Stimulated activated CD8-positive, alpha-beta memory T cell treated with anti-CD3 and anti-CD28 coated beads, Interleukin-7, amount 100 ng/mL, for 24 hours (primary cell): ENCODE data around the gene RBPJL.
"Not testable (repeated sequence)": the region's sequence is repeated elsewhere in the genome, so short reads cannot be mapped to it uniquely, and the experiment has no call there.

Experiments
- DNase-seq: peaks from one replicate; pipeline ENCODE4 v3.0.0-alpha.2; 2020; ENCODE audit warnings: low read depth

Gene RBPJL

DNA sequence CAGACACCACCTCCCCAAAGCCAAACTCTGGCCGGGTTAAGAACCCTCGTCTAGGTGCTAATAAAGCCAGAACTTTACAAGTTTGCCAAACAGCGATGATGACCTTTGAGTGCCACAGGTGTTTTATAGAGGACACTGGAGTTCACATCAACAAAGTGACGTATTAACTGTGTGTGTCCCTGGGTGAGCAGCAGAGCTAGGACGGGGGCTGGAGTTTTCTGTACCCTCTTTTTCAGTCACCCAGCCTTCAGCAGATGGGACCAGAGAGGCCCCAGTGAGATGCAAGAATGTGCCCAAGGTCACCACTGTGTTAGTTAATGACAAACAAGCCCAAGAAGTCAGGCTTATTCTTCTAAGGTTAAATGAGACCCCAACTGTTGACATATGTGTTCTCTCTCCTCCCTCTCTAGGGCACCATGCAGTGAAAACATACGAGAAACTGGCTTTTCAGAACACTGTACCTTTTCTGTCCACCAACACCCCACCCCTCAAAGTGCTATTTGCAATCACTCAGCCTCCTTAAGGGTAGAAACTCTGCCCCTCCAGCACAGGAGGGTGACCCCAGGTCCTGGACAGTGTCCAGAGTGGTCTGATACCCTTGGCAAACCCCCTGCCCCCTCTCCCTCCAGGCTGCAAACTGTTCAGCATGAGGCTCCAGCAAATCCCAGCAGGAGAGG lies 36.4 kb downstream of the RBPJL start:
- DNase-seq, result no peak

DNA sequence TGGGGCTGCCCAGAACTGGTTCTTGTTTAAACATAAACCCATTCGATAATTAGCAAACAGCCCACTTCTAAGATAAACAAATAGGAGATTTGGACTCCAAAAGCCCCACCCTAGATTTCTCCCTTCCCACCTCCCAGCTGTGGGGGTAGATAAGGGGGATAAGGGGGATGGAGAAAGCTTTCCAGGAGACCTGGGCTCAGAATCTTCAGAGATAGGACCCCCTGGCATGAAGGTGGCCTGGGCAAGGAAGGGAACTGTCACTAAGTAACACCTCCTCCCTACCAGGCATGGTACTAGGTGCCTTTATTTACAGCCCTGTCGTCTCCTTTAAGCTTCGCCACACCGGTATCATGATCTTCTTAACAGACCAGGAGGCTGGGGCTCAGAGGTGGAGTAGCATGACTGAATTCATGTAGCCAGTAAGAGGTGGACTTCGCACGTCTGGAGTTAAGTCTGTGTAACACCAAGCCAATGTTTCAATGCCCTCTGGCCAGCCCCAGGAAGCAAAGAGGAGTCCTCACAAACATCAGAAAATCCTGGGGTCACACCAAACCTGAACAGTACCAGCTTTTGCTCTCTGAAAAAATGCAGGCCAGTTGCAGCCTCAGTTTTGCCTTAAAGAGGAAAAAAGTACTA lies 37.0 kb downstream of the RBPJL start:
- no peak for DNase-seq

DNA sequence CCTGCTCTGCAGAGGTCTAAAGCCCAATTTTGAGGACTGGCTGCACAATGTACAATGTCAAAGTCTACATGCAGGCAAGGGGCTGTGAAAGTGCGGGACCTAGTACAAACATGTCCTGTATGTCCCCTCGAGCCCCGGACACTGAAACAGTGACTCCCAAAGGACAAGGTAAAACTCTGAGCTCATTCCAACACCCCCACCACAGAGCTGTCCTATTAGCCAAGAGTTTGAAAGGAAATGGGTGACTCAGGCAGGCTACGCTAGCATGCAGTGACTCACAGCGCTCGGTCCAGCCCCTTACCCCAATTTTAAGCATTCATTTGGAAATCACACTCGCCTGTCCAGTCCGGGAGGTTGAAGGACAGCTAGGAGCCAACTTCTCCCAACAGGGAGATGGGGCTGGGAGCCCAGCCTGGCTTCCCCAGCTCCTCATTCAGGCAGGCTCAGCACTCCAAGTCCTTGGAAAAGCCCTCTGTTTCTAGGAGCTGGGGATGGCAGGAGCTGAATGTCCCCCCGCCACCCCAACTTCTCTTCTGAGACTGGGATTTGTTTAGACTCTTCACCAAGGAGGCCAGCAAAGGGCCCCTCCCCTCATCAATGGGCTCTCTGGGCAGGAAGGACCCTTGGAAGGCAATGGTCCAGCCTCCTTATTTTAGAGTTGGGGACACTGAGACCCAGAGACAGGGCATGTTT lies 37.7 kb downstream of the RBPJL start:
- no peak for DNase-seq

DNA sequence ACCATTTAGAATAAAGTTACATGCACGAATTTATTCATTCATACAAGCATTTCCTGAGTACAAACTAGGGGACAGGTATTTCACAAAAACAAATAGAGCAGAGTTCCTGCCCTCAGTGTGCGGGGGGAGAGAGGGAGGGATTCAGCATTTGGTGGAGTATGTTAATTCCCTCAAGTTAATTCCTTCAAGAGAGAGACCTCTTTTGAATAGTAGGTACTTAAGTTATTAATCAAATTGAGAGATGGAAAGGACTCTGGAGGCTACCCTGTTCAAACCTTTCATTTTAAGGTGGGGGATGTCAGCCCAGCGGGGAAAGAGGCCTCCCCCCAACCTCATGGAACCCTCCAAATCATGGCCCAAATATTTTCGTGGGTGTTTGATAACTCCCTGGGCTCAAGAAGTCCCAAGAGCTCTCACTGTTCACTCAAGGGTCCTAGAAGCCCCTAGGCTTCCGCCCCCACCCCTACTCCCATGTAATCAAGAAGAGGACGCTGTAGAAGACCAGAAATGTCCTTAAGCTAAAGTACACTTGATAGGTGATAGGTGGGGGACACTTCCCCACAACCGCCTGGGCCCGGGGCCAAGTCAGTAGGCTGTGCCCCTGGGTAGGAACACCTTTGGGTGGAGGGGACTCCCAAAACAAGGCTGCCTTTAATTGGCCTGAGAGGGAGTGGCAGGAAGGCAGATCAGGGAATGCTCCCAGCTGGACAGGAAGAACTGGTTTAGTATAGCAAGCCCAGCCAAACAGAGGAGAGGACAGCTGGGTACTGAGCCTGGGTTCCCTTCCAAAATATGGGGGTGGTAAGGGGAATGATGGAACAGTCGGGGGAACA lies 38.7 kb downstream of the RBPJL start:
- no peak for DNase-seq

DNA sequence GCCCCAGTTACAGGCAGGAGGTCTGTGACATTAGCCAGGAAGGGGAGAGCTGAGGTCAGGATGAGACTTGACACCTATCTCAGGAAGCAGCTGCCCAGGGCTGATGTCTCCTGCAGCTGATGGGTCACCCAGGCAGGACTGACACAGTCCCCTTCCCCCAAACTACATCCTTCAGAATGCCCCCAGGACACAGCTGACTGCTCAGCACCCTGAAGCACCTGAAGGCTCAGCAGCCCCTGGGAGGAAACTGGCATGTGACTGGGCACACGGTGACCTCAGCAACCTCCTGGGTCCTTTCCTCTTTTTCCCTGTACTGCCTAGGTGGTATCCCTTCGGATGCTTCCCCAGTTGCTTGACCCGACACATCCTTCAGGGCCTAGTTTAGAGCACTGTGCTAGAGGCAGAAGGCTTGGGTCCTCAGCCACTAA lies 39.7 kb downstream of the RBPJL start:
- DNase-seq, result no peak

DNA sequence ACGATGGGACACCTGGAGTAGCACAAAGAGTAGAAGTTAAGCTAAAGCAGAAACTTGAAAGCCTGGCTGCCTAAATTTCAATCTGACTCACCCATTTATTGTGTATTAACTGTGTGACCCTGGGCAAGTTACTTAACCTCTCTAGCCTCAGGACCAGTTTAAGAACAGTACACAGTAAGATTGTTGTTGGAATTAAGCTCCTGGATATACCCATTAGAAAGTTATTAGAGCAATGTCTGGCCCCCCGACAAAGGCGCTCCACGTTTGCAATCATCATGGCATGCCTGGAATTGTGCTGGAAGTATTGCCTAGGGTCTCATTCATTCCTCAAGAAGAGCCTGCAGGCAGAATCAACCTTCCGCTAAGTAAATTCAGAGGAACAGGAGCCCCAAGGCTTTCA lies 40.2 kb downstream of the RBPJL start:
- no peak for DNase-seq

DNA sequence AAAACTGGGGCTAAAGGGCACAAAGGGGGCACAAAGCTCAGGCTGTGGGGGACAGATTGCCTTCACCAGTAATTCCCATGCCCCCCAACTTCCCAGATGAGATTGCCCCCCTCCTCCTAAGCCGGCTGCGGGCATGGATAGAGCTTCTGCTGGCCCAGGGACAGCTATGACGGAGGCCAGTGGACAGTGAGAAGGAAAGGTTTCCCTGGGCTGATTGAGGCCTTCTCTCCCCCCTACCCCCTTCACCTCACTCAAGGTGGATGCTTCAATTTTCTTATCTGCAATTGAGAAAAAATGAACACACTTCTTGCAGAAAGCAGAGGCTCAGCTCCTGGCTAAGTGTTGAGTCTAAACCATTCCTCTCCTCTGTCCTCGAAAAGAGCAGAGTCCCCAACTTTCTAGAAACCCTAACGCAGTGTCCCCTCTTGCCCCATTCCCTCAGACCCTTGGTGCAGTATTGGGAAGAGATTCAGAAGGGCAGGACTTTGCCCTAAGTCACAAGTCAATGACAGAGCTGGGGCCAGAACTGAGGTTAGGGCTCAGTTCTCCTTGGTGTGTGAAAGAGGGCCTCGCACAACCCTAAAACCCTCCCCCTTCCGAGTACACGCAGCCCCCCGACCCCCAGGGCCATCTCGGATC lies 40.8 kb downstream of the RBPJL start:
- DNase-seq, result no peak

DNA sequence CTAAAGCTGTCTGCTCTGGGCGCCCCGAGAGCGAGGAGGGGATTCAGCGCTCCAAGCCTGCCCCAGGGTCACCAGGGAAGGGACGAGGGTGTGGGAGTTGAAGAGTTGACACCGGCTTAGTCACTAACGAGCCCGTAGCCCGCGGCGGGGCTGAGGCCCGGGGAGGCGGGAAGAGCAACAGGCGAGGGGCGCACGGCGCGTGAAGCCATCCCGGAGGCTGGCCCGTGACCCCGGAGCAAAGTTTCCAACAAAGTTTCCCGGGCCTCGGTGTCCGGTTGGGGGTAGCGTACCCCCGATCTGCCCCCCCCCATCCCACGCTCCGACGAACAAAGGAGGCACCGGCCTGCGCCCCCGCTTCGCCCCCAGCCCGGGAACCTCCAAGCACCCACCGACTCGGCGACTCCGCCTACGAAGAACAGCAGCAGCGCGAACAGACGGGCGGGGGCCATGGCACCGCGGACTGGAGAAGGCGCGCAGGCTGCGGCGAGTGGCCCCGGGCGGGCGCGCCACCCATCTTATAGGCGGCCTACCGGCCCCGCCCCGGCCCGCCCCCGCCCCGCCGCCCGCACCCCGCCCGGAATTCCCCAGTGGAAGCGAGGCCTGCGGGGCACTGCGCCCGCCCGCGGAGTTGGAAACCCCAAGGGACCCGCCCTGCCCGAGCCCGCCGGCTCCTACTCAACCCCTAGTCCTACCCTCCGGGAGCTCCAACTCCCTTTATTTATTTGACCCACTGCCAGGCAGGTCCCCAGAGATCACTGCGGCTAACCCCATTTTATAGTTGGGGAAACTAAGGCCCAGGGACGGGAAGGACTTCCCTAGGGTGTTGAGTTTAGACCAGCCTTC lies 41.5 kb downstream of the RBPJL start, which contains the start of gene SDC4:
Gene SDC4, minus strand, starts transcription at position 489 of the 843 bp plus-strand sequence. Its CDS starts 40 bp downstream, at position 449.
- DNase-seq, result peak; percentile 34

DNA sequence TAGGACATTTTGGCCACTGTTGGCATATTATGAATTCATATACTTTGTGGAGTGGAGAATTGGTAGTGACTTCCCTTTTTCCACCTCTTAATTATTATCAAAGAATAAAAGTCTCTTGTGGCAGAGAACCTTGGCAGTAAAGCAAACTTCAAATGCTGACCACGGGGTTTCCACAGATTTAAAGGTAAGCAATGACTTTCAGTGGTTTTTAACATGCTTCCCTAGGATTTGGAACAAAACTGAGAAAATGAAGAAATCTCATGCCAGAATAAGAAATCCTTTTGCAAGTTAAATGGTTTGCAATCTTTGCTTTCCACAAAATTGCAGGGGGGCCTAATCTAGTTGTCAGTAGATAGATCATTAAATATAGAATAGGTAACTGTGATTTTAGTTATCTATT lies 43.6 kb downstream of the RBPJL start:
- DNase-seq, result no peak

DNA sequence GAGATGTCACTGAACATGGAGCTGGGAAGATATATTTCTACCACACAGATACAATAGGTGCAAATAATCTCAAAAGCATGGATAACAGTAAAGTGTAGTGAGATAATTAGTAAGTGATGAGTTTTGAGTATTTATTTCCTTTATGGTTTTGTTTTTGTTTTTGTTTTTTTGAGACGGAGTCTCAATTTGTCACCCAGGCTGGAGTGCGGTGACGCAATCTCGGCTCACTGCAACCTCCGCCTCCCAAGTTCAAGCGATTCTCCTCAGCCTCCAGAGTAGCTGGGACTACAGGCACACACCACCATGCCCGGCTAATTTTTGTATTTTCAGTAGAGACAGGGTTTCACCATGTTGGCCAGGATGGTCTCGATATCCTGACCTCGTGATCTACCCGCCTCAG lies 44.2 kb downstream of the RBPJL start:
- not testable (repeated sequence) for DNase-seq

DNA sequence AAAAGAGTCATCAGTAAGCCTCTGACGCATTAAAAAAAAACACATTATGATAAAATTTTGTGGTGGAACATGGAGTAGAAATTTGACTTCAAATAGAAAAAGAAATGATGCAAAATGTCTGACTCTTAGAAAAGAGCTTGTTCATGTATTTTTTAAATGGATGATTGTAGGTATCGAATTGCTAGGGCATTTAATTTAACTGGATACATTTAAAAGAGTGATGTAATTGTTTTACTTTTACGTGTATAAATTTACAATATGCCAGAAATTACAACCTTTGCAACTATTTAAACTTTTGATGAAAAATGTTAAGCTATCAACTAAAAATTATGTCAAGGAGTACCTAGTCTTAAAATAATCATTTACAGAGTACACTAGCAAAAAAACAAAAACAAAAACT lies 46.1 kb downstream of the RBPJL start:
- DNase-seq, result no peak

DNA sequence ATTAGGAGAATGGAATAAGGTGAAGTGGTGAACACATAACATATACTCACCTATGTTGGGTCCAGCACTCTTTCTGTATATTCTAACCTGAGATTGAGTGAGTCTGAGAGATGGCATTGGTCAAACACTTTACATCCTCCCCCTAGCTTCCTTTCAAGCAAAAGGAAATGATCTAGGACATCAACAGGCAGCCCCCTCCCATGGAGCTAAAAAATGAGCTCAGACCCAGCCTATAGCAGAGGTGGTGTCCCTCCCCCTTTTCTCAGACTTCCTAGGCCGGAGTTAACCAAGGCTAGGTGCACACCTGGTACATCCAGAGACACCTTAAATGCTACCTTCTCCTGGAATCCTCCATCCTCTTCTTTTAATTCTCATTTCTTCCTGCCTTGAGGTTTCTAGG lies 47.1 kb downstream of the RBPJL start:
- no peak for DNase-seq

DNA sequence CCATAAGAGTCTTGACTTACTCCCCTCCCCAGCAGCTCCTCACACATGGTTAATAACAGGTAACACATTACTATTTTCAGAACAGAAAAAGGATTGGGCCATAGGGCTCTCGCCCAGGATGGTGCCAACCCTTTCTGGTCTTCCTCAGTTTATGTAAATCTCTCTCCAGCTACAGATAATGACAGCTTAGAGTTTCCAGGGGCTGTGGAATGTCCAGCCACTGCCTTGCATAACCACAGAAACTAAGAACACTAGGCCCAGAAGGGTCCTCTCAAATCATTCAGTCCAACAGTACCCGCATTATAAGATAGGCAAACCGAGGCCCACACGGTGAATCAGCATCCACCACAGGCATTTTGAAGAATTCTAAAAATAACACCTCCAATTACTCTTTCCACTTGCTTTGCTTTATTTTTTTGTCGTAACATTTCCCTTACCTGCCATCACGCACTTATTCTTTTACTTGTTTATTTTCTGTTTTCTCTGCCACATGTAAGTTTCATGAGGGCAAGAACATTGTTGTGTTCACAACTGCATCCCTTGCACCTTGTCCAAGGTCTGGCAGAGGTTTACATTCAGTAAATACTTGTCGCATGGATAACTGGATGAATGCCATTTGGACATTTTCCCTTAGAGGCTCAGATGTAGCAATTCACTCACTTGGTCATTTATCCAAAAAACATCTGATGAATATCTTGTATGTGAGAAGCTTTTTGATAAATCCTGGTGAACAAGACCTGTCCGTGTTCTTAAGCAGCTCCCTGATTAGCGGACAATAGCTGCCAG lies 48.0 kb downstream of the RBPJL start:
- DNase-seq, result no peak

DNA sequence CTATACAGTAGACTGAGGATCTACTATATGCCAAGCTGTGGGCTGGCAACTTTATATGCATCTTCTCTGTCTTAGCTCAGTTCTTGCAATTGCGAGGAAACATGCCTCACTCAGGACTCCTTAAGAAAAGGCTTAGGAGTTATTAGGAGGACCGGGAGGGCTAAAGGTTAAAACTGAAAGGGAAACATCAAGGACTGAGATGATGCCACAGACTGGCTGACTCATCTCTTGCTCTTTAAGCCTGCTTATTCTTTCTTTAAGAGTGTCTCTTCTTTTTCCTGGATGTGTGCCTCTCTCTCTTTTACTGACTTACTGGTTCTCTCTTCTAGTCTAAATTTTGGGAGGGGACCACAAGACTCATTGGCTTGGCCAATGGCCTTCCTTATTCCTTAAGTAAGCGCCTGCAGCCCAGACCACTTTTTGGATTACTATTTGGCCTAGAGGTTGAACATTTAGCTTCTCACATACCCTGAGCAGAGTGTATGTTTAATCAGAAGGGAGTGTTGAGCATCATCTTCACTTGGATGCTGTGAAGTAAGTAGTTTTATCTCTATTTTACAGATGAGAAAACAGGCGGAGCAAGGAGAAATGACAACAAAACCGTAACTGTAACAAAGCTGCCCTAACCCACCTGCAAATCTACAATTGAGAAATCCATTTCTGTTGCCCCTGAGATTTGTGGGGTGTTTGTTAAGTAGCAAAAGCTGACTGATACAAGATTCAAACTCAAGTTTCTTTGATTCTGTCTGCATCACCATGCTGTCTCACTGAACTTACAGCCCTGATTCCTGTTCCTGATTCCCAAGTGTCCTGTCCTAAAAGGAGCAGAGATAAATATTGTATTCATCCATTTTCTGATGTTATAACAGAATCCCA lies 48.8 kb downstream of the RBPJL start:
- DNase-seq, result no peak

DNA sequence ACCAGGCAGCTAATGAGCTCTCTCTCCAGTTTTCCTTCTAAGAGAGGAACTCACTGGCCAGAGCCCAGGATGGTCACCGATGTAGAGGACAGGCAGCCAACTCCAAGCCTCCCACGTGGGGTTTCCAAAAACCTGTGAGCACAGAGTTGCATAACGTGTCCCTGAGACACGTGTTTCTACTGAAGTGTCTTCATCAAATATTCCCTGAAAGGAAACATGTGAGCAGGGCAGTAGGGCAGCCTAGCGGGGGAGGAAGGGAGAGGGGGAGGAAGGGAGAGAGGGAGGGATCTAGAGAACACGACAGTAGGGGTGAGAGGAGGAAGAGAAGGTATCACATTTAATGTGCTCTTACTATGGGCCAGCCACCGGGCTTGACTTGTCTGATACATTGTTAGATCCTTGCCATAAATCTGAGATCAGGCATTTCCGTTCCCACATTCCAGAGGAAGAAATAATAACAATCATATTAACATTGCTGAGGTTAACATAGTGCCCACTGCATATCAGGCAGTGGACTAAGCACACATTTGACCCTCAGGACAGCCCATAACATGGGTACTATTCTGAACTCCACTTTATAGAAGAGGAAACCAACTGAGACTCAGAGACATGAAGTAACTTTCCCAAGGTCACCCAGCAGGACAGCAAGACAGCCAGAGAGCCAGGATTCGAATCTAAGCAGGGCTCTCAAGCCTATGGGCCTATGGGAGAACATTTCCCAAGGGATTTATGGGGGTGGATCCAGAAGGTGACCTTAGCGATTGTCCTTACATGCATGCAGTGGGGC lies 51.8 kb downstream of the RBPJL start:
- no peak for DNase-seq

DNA sequence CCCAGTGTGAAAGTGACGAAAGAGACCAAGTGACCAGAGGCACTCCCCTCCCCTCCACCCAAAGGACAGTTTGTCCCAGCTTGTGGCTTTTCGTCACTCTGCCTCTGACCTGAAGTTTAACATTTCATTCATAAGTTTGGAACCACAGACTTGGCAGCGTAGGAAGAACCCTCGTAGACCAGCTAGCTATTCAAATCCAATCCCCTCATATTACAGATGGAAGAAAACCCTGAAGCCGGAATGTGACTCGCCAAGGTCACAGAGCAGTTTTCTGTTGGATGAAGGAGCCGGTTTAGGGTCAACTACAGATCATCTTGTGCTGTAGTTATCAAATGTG lies 52.4 kb downstream of the RBPJL start:
- DNase-seq, result no peak

DNA sequence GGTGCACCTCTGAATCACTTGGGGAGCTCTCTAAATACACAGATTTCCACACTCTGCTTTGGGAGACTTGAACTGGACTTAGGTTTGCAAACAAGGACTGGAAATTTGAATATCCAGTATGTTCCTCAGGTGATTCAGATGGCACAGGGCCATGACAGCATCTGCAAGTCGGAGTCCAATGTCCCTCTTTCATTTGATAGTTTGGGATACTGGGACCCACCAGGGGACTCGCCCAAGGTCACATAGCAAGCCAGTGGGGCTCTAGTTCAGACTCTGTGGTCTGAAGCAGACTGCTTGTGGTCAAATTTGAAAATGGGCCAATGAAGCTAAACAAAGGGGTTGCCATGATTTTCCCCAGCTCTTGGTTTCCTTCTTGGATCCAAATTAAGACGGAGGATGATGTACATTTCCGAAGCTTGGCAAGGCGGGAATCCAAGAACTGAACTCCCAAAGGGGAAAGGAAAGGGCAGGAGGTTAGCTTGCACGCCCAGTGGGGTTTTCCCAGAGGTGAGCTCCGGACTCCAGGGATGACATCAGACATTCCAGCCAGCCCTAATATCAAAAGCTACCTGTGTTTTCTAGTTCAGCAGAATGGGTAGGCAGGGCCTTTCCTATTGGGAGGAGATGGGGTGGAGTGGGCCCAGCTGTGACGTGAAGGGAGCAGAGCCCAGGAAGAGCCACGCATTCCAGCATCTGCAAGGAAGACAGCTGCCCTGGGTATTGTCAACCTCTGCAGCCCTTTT lies 52.9 kb downstream of the RBPJL start:
- no peak for DNase-seq

DNA sequence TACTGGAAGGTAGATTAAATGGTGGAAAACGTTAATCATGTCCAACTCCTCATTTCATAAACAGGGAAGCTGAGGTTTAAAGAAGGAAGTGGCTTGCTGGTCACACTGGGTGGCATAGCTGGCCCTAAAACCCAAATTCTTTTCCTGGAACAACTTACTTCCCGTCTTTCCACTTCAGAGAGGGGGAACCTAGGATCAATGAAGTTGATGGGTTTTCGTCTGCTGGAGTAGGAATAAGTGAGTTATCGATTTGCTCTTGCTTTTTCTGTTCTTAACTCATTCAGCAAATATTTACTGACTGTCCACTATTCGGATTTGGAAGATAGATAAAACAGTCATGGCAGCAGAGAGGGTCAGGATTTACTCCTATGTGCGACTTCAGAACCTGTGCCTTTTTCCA lies 55.2 kb downstream of the RBPJL start:
- no peak for DNase-seq
